Kidney glomerular epithelial cell (primary cell): ENCODE data around the gene GPC1.

ENCODE experiments used
- DNase-seq: peaks from one replicate; lab custom pipeline; 2025; lab: John Stamatoyannopoulos, UW

GPC1 gene

DNA sequence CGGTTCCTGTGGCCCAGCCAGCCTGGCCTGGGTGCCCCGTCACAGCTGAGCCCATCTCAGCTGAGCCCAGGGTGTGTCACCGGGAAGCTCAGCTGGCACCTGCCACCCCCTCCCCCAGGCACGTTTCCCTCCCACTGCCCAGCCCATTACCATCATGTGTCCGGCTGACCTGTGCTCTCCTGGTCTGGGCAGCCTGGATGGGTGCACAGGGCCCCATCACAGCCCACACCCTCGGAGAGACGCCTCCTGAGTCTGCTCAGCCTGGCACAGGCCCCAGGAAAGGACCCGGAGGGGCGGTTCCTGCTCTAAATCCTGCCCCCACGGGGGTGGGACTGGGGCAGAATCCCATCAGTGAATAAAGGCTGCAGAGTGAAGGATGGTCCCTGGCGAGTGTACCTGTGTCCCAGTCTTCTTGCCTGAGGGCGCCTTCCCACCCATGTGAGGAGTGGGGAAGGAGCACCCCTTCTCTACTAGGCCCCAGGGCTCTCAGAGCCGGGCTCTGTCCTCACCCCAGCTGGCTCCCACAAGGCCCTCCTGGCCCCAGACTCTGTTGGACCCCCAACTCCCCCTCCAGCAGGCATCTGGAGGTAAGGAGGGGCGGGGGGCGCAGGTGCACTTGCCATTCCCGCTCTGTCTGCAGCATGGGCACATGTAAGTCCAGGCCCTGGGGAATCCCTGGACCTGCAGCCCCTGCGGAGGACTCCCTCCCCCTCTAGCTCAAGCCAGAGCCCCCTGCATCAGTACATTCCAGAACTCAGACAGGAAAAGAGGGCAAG lies 21.2 kb downstream of the GPC1 start:
- no peak for DNase-seq

DNA sequence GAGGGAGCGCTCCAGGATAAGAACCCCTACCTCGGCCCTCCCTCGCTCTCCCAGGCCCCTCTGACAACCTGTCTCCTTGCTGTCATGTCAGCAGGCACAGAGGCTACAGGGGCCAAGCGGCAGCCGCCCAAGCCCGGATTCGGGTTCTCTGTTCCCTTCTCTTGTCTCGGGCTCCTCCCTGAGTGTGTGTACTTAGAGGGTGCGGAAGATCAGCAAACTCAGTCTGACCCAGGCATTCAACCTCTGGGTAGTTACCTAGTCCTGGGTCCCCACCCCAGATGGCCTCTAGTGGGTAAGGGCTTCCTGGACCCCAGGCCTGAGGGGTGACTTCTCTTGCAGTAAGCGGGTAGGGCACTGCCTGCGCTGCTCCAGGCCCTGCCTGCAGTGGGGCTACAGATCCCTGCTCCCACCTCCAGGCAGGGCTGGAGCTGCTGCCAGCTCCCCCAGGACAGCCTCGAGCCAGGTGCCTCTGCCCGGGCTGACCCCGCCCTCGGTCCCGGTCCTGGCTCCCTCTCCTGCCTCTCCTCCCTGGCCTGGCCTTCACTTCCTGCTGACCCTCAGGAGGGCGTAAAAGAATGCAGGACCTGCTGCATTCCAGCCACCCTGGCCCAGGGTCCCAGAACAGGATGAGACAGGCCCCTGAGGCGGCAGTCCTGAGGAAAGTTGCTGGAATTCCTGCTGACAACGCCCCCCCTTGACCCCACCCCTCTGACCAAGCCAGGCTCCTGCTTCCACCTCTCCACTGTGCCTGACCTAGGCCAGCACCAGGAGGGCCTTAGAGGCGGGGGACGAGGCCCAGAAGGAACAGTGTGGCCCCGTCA lies 22.0 kb downstream of the GPC1 start:
- DNase-seq = no peak

DNA sequence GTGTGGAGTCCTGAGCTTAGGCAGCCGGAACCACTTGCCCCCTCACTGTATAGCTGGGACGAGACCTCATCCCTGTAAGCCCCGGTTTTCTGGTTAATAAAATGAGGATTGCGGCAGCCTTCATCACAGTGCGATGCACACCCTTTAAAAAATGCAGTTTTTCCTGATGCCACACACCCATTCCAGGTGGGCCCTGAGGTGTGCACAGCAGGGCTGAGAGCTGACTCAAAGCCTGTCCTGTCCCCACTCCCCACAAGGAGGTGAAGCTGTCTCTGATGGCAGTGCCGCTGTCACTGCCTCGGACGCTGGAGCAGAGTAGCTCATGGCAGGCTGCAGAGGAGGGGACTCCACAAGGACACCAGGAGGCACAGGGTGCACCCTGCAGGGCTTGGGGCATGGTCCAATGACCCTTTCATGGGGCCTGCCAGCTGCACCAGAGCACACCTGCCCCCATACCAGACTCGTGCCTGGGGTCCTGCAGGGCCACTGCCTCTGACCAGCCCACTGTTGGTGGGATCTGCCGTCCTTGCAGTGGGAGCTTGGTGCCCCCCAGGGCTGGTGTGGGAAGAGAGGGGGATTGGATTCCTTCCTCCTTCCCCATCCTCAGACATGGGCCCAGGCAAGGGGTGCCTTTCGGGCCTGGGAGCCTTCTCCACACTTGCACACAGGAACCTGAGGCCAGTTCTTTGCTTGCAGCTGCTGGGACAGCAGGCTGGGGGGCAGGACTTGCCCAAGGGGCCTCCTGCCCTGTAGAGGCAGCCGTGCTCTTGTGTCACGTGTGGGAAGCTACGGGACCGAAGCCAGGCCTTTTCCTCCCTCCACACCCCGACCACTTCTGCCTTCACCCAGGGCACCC lies 22.8 kb downstream of the GPC1 start:
- no peak for DNase-seq

DNA sequence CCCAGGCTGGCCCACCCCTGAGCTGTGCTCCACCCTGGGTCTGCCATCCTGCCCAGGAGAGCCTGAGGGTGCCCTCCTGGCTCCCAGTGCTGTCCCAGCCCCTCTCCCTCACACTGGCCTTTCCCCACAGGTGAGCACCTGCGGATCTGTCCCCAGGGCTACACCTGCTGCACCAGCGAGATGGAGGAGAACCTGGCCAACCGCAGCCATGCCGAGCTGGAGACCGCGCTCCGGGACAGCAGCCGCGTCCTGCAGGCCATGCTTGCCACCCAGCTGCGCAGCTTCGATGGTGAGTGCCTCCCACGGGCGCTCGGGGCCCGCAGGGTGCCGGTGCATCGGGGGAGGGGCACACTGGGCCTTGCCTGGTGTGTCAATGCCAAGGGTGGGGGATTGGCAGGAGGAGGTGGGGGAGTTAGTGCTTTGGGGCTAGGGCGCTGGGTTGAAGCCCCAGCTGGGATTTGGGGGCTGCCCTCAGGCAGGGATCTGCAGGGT lies 23.5 kb downstream of the GPC1 start:
- no peak for DNase-seq

DNA sequence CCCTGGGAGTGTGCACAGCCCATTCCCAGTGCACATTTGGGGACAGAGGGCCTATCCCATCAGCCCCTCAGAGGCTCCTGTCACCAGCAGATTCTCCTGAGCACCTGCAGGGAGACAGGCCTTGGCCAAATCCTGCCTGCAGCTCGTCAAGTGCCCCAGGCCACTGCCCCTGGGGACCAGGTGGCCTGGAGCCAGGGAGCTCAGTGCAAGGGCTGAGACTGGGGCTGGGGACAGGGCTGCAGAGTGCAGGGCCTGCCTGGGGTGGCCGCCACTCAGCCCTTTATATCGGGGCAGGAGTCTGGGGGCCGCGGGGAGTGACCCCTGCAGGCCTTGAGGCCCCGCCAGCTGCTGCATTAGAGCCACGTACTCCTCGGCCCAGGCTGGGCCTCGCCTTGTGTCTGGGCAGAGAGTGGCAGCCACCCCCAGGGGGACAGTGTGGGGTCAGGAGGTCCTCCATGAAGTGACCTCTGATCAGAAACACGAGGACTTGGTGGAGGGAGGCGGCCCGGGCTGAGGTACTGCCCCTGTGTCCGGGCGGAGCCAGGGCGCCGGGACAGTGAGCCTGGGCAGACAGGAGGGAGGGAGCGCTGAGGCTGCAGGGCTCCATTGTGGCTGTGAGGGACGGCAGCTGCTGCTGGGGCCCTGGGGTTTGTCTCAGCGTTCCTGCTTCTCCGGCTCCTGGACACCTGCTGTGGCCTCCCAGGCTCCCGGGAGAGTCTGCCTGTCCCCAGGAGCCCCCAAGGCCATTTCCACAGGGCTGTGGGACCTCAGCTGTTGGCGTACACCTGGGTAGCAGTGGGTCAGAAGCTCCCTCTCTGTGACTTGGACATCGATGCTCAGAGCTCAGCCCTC lies 24.2 kb downstream of the GPC1 start:
- DNase-seq = no peak

DNA sequence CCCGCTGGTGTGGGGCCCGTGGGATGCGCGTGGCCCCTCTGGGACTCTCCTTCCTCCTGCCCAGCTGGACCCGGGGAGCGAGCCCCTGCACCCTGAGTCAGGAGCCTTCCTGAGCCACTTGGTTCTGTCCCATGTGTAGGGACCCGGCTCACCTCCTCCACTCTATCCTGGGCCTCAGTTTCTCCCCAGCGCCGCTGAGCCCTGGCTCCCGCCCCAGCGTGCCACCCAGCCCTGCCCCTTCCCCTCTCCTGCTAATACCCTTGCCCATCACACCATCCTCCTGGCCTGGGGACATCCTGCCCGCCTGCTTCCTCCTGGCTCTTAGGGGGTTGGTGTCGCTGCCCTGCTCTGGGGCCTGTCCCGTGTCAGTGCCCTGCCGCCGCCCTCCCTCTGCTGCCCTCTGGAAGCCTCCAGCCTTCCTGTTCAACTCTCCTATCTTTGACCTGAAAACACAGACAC lies 24.8 kb downstream of the GPC1 start:
- DNase-seq = no peak

DNA sequence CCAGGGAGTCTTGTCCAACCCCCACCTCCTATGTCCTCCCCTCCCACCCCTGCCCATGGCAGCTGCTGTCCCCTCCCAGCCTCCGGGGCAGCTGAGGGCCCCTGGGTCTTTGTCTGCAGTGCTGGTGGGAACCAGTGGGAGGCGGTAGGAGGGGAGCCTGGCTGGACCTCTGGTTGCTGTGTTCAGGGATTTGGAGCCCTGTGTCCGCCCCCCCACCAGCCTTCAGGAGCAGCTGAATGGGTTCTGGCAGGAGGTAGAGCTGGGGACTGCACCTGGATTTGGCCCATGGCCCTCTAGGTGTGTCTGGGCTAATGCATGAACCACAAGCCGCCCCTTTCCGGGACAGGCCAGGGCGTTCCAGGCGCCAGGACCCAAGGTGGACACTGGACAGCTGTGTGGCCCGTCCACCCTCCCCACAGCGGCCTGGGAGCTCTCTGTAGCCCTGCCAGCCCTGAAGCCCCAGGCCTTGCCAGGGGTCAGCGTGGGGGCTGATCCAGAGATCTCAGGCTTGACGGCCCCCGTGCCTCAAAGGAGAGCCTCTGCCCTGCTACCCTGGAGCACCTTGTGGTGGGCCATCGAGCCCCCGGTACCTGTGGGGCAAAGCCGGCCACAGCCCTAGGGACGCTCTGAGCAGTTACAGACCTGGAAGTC lies 25.4 kb downstream of the GPC1 start:
- DNase-seq = no peak

DNA sequence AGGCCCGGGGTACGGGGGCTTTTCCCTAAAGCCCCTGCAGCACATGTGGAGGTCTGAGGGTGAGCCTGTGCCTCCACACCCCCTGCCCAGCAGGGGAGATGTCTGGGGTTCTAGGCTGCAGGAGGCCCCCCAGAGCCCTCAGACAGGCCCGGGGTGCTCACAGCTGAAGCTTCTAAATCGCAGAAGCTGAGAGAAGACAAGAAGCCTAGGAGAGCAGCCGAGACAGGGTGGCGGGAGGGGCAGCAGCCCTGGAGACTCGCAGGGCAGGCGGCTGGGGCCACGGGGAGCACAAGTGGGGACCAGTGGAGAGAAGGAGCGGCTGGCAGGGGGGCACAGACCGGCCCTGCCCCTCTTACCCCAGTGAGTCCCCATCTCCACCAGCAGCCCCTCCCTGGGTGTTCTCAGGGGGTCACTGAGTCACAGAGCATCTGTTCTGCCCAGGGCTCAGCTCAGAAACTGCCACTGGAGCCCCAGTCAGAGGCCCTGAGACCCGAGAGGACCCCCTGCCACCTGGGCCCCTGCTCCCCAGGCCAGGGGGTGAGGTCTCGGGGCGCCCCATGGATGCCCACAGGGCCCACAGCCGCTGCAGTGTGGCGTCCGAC lies 26.1 kb downstream of the GPC1 start:
- DNase-seq = no peak

DNA sequence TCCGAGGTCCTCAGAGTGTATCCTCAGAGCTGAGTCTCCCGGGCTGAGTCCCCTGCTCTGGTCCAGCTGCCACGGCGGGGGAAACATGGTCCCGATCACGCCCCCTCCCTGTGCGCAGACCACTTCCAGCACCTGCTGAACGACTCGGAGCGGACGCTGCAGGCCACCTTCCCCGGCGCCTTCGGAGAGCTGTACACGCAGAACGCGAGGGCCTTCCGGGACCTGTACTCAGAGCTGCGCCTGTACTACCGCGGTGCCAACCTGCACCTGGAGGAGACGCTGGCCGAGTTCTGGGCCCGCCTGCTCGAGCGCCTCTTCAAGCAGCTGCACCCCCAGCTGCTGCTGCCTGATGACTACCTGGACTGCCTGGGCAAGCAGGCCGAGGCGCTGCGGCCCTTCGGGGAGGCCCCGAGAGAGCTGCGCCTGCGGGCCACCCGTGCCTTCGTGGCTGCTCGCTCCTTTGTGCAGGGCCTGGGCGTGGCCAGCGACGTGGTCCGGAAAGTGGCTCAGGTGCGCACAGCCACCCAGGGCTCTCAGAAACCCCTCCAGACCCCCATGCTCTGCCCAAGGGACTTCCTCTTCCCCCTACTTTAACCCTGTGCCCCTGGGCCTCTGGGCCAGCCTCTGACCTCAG lies 26.7 kb downstream of the GPC1 start:
- DNase-seq = no peak

DNA sequence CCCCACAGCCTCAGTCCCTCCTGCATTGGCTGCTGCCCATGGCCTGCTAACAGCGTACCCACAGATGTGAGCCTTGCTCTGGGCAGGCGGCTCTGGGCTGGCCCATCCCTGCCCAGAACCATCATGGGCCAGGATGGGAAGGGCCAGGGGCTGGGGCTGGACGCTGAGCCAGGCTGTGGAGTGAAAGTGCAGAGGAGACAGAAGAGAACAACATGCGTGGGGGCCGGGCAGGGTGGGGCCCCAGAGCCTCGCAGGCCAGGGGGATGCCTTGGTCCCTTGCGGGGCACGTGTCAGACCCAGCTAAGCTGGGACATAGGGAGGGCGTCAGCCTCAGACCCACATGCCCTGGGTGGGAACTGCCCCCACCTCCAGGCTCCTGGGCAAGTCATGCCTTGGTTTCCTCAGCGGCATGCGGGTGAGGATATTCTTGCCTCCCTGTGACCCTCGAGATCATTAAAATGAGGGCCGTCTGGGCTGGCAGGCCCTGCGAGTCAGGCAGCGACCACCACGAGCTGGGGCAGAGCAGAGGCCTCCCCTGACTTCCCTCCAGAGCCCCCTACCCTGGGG lies 27.3 kb downstream of the GPC1 start:
- no peak for DNase-seq

DNA sequence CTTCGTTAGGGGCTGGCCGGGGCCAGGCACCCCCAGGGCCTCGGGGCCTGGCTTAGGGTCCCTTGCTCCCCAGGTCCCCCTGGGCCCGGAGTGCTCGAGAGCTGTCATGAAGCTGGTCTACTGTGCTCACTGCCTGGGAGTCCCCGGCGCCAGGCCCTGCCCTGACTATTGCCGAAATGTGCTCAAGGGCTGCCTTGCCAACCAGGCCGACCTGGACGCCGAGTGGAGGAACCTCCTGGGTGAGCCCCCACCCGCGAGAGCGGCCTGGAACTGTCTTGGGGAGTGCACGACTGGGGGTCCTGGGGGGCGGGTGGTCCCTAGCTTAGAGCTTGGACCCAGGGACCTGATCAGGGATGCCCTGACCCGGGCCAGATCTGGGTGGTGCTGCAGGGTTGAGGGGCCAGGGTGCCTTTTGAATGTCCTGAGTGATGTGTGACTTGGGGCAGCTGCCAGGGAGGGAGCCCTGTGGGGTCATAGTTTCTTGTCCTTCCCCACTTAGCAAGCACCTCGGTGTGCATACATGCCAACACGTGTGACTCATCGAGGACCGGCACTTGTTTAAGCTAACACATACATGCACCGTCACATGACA lies 27.9 kb downstream of the GPC1 start:
- DNase-seq = no peak

DNA sequence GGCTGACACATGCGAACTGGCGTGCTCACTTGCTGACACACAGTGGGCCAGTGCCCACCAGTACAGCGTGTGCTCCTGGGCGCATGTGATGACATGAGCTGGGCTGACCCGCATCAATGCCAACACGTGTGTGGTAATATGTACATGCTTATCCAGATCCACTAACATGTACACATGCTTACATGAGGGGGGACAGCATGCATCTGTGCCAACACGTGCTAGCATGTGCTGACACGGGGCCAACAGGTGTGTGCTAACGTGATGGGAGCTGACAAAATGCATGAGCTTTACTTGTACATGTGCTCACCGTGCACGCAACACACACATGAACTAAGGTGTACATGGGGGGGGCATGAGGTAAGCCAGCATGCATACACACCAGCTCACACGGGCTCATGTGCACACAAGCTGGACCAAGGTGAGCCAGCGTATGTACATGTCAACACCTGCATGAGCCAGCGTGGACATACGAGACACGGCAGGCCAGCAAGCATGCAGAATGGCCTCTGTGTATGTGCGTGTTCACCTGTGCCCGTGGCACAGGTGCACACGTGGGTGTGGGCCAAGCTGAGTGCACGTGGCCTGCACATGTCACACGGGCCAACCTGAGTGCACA lies 28.5 kb downstream of the GPC1 start:
- no peak for DNase-seq

DNA sequence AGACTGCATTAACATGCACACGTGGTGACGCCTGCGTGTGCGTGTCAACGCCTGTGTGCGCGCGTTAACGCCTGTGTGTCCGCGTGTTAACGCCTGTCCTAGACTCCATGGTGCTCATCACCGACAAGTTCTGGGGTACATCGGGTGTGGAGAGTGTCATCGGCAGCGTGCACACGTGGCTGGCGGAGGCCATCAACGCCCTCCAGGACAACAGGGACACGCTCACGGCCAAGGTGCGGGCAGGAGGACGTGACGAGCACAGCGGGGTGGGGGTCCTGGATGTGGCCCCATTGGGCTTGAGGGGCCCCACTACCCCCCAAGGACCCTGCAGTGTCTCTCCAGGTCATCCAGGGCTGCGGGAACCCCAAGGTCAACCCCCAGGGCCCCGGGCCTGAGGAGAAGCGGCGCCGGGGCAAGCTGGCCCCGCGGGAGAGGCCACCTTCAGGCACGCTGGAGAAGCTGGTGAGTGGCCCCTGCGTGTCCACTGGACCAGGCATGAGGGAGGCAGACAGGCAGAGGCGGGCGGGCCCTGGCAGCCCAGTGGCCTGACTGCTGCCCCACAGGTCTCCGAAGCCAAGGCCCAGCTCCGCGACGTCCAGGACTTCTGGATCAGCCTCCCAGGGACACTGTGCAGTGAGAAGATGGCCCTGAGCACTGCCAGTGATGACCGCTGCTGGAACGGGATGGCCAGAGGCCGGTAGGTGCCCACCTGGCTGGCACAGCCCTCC lies 29.2 kb downstream of the GPC1 start:
- DNase-seq = no peak

DNA sequence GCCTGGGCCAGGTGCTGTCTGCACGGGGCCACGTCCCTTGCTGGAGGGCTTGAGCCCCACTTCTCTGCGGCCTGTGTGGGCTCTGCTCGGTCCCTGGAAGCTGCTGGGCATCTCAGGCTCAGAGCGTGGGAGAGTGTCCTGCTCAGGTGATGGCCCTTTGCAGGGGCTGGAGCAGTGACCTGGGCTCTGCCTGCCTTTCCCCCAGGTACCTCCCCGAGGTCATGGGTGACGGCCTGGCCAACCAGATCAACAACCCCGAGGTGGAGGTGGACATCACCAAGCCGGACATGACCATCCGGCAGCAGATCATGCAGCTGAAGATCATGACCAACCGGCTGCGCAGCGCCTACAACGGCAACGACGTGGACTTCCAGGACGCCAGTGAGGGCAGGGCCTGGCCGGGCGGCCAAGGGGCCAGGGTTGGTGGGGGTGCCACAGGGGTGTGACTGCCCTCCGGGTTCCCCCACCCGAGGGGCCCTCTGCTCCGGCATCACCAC lies 29.9 kb downstream of the GPC1 start:
- no peak for DNase-seq

DNA sequence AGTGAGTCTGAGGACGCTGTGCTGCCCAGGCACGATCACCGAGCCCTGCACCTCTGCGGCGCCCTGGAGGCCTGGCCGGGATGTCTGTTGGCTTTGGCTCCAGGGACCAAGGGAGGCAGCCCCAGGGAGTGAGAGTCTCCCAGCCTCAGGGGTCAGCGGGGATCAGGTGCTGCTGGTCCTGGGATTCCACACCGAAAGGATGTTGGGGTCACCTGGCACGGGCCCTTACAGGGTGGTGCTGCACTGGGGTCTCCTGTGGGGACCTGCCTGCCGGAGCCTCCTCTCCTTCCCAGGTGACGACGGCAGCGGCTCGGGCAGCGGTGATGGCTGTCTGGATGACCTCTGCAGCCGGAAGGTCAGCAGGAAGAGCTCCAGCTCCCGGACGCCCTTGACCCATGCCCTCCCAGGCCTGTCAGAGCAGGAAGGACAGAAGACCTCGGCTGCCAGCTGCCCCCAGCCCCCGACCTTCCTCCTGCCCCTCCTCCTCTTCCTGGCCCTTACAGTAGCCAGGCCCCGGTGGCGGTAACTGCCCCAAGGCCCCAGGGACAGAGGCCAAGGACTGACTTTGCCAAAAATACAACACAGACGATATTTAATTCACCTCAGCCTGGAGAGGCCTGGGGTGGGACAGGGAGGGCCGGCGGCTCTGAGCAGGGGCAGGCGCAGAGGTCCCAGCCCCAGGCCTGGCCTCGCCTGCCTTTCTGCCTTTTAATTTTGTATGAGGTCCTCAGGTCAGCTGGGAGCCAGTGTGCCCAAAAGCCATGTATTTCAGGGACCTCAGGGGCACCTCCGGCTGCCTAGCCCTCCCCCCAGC lies 30.5 kb downstream of the GPC1 start:
- no peak for DNase-seq

DNA sequence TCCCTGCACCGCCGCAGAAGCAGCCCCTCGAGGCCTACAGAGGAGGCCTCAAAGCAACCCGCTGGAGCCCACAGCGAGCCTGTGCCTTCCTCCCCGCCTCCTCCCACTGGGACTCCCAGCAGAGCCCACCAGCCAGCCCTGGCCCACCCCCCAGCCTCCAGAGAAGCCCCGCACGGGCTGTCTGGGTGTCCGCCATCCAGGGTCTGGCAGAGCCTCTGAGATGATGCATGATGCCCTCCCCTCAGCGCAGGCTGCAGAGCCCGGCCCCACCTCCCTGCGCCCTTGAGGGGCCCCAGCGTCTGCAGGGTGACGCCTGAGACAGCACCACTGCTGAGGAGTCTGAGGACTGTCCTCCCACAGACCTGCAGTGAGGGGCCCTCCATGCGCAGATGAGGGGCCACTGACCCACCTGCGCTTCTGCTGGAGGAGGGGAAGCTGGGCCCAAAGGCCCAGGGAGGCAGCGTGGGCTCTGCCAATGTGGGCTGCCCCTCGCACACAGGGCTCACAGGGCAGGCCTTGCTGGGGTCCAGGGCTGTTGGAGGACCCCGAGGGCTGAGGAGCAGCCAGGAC lies 31.2 kb downstream of the GPC1 start:
- no peak for DNase-seq
